Measurements from ENCODE around the gene SAMD11.

- no peak for TF ChIP-seq CTCF (conservative IDR thresholded peaks at IDR 0.05)
- TF ChIP-seq ZFX (IDR thresholded peaks at IDR 0.05): no peak
Measured at GRCh38 chr1:886311-886710, 37.4 kb upstream of the SAMD11 start.

All from C4-2B (cell line).